HG02840 (cell line): ENCODE data around the gene SSH3.

Experiments
- ATAC-seq: cut with Tn5 transposase; IDR thresholded peaks from one replicate; pipeline ENCODE4 v1.9.1; 2021; ENCODE audit warnings: mild to moderate bottlenecking, moderate library complexity, moderate number of reproducible peaks; ENCODE audit not compliant: unreplicated experiment, low FRiP score

Gene SSH3

GRCh38 chr11:67289651-67290479 lies 13.5 kb upstream of the SSH3 start:
- ATAC-seq, result no peak

- ATAC-seq, result no peak
These were observed 12.5 kb upstream of the SSH3 start for GRCh38 chr11:67290801-67291200.

- ATAC-seq, result no peak
These were observed 11.6 kb upstream of the SSH3 start for GRCh38 chr11:67291481-67292381.

GRCh38 chr11:67292671-67293070 lies 10.7 kb upstream of the SSH3 start:
- ATAC-seq, result no peak

- ATAC-seq, result no peak
These were observed 10.2 kb upstream of the SSH3 start for GRCh38 chr11:67293090-67293489.

- ATAC-seq, result no peak
These were observed 7.5 kb upstream of the SSH3 start for GRCh38 chr11:67295846-67296245.

GRCh38 chr11:67298786-67299185 lies 4.5 kb upstream of the SSH3 start:
- no peak for ATAC-seq

- no peak for ATAC-seq
These were observed 3.7 kb upstream of the SSH3 start for GRCh38 chr11:67299471-67300191.

GRCh38 chr11:67300256-67300755 lies 3.0 kb upstream of the SSH3 start:
- ATAC-seq, result no peak

- ATAC-seq, result no peak
These were observed 2.5 kb upstream of the SSH3 start for GRCh38 chr11:67300756-67301312.

GRCh38 chr11:67301313-67301921 lies 1.9 kb upstream of the SSH3 start:
- no peak for ATAC-seq

GRCh38 chr11:67301951-67302516 lies 1.3 kb upstream of the SSH3 start:
- ATAC-seq, result no peak

GRCh38 chr11:67302571-67303131 lies 679 bp upstream of the SSH3 start:
- no peak for ATAC-seq

- ATAC-seq, result no peak
These were observed 593 bp downstream of the SSH3 start for GRCh38 chr11:67303835-67304411.

GRCh38 chr11:67304511-67305113 lies 1.3 kb downstream of the SSH3 start:
- ATAC-seq, result no peak

- ATAC-seq, result no peak
These were observed 3.6 kb downstream of the SSH3 start for GRCh38 chr11:67306769-67307544.

- no peak for ATAC-seq
These were observed 4.2 kb downstream of the SSH3 start for GRCh38 chr11:67307545-67308001.
